GM23248 (cell line): ENCODE measurements around the gene MYH15.

ENCODE experiments used
- EZH2 ChIP-seq: fragments of 200-600 bp; sonication (generic); IDR thresholded peaks from 2 replicates; pipeline ENCODE4 v1.6.1; 2018; ENCODE audit warnings: antibody characterized with exemption, mild to moderate bottlenecking; ENCODE audit not compliant: insufficient read depth, poor library complexity, severe bottlenecking
- EZH2phosphoT487 ChIP-seq: fragments of 200-600 bp; sonication (generic); IDR thresholded peaks from 2 replicates; pipeline ENCODE4 v1.6.1; 2018; ENCODE audit warnings: antibody characterized with exemption, moderate library complexity, mild to moderate bottlenecking, low read depth; ENCODE audit not compliant: insufficient read depth

DNA sequence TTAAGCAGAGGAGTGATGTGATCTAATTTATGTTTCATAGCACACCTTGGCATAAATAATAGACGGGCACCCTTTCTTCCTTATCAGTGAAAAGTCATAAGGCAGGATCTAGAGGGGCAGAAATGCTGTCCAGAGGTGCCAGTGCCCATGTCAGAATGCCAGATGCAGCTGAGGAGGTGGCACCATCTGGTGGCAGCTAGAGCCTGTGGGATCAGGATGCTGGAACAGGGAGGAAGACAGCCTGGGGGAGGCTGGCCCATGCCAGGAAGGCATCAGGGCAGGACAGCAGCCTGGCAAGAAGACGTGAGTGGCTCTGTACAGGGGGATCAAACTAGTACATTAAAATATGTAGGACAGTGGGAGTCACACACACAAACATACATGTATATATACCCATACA is 16.5 kb downstream of the MYH15 start:
- TF ChIP-seq EZH2phosphoT487 (no peak), EZH2 (no peak)
